Ovary (tissue), 3 donors: Measurements from ENCODE around the gene MDFIC2.

Source experiments
- POLR2A ChIP-seq: fragments of 450-650 bp; IDR thresholded peaks from one replicate; pipeline ENCODE4 v1.6.1; 2017; ENCODE audit warnings: antibody characterized with exemption, mild to moderate bottlenecking, moderate library complexity
- TF ChIP-seq, protein P1 (sequence below), 3 donors: fragments of 450-650 bp in 2 of 3; fragments of 200-600 bp in 1 of 3; IDR thresholded peaks; one replicate each; pipeline versions ENCODE4 v1.5.1 to v1.8.0; 2016 to 2022; ENCODE audit warnings: antibody characterized with exemption in 3 of 3, mild to moderate bottlenecking in 1 of 3
- donor health status: DM: no; HTN: no; CAD: no.

DNA sequence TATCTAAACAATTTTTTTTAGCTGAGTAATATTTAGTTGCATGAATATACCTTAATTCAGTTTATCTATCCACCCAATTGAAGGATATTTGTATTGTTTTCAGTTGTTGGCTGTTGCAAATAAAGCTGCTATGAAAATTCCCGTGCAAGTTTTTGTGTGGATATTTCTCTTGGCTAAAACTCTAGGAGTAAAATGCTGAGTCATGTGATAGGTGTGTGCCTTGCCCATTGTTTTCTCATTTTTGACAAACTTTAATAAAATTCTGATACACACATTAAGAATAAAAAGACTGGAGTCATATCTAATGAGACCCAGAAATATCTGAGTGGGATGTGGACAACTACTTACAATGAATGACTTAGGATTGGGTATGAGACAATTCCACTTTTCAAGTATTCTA is 78.6 kb downstream of the MDFIC2 start:
- TF ChIP-seq, protein P1, sequence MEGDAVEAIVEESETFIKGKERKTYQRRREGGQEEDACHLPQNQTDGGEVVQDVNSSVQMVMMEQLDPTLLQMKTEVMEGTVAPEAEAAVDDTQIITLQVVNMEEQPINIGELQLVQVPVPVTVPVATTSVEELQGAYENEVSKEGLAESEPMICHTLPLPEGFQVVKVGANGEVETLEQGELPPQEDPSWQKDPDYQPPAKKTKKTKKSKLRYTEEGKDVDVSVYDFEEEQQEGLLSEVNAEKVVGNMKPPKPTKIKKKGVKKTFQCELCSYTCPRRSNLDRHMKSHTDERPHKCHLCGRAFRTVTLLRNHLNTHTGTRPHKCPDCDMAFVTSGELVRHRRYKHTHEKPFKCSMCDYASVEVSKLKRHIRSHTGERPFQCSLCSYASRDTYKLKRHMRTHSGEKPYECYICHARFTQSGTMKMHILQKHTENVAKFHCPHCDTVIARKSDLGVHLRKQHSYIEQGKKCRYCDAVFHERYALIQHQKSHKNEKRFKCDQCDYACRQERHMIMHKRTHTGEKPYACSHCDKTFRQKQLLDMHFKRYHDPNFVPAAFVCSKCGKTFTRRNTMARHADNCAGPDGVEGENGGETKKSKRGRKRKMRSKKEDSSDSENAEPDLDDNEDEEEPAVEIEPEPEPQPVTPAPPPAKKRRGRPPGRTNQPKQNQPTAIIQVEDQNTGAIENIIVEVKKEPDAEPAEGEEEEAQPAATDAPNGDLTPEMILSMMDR (IDR thresholded peaks at IDR 0.05) = no peak
- TF ChIP-seq POLR2A = no peak
